Cardiac fibroblast (primary cell): Measurements from ENCODE around the gene PTPRD.

ENCODE experiments used
- DNase-seq, 2 donors: peaks; one replicate each; pipeline versions ENCODE4 v3.0.0 to v3.0.0-alpha.2; 2010; ENCODE audit warnings: low read depth in 2 of 2
- H3K4me3 ChIP-seq, 2 donors: replicated peaks in 1 of 2; 1 replicate in 1 of 2; 2 replicates in 1 of 2; pipeline ENCODE4 v1.5.1; 2011; ENCODE audit warnings: low read depth in 2 of 2, low read length in 2 of 2, mild to moderate bottlenecking in 2 of 2, moderate library complexity in 1 of 2
- TF ChIP-seq, protein P1 (sequence below): IDR thresholded peaks from one replicate; pipeline ENCODE4 v1.5.1; 2011; ENCODE audit warnings: low read depth, mild to moderate bottlenecking, low read length, inconsistent platforms

Gene PTPRD

DNA sequence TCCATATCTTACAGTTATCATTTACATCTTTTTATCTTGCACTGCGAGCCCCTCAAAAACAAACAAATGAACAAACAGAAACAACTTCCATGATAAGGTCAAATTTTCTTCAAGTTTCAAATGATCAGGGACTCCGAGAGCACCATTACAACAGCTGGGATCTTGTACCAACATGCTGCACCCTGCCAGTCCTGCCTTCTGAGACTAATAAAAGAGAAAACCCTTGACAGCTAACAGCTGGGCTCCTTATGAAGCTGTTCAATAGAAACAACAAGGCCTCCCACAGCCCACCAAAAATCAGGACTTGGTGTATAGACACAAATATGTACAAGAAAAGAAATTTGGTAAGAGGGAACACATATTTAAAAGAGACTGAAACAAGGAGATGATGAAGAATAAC, 1828.0 kb downstream of the PTPRD start:
- no peak overlapping the region for H3K4me3 ChIP-seq
- TF ChIP-seq, protein P1, sequence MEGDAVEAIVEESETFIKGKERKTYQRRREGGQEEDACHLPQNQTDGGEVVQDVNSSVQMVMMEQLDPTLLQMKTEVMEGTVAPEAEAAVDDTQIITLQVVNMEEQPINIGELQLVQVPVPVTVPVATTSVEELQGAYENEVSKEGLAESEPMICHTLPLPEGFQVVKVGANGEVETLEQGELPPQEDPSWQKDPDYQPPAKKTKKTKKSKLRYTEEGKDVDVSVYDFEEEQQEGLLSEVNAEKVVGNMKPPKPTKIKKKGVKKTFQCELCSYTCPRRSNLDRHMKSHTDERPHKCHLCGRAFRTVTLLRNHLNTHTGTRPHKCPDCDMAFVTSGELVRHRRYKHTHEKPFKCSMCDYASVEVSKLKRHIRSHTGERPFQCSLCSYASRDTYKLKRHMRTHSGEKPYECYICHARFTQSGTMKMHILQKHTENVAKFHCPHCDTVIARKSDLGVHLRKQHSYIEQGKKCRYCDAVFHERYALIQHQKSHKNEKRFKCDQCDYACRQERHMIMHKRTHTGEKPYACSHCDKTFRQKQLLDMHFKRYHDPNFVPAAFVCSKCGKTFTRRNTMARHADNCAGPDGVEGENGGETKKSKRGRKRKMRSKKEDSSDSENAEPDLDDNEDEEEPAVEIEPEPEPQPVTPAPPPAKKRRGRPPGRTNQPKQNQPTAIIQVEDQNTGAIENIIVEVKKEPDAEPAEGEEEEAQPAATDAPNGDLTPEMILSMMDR: no peak

DNA sequence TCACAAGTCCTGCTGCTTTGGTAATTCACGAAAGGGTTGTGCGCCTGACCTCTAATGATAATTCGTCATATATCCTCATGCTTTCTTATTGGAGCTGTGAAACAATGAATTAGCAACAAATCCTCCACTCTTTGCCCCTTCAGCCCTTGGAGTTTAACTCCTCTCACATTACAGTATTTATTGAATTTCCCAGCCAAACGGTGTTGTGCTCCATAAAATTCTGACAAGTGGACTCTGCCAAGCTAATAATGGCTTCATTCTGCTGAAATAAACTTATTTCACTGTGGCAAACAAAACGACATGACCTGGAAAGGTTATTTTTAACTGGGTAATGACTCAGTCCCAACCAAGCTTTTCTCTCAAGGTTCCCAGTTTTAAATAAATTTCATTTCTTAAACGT, 1828.9 kb downstream of the PTPRD start:
- H3K4me3 ChIP-seq: no peak overlapping the region
- TF ChIP-seq, protein P1: no peak
- DNase-seq: no peak

More for the DNA sequence above, 1828.0 kb downstream of the PTPRD start:
- DNase-seq: no peak

DNA sequence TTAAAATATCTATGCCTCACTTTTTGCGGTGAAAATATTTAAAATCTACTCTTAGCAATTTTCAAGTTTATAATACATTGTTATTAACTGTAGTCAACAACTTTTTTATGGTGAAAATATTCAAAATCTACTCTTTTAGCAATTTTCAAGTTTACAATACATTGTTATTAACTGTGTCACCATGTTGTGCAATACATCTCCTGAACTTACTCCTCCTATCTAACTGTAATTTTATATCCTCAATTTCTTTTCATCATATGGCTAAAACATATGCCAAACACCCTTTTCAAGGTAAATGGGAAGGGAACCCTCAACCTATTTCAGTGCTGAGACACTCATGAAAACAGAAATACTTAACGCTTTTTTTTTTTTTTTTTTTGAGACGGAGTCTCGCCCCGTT, 1830.6 kb downstream of the PTPRD start:
- no peak for DNase-seq
- TF ChIP-seq, protein P1: no peak
- no peak overlapping the region for H3K4me3 ChIP-seq

DNA sequence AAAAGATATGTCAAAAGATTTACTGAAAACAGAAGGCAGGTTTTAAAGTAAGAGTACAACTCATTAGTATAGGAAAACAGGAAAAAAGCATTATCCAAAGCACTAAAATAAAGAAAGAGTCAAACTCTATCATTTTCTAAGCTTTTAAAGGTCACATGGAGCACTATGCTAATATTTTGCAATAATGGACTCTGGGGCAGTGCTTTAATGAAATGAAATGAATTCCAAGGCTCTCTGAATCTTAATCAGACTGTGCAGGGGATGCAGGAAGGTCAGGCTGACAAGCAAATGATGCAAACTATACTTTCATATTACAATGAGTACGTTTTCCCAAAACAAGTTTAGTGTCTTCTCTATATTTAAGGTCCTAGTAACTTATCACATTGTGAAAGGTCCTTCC, 1831.3 kb downstream of the PTPRD start:
- no peak overlapping the region for H3K4me3 ChIP-seq
- TF ChIP-seq, protein P1: no peak
- no peak for DNase-seq

DNA sequence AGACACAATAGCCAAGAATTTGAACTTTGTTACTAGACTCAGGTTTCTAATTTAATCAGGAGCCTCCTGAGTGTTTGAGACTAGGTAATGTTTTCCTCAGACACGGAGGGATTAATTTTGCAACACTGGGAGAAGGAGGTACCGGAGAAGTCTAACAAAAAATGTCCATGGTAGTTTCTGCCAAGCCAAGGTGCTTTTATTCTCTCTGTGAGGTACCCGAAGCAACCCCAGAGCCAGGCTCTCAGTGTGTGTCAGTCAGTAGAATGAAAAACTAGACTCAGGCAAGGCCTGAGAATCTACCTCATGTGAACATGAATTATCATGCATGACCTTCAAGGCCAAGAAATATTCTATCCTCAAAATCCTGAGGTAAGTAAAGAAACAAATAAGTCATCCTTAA, 1832.4 kb downstream of the PTPRD start:
- H3K4me3 ChIP-seq: no peak overlapping the region
- DNase-seq: no peak
- TF ChIP-seq, protein P1: no peak

DNA sequence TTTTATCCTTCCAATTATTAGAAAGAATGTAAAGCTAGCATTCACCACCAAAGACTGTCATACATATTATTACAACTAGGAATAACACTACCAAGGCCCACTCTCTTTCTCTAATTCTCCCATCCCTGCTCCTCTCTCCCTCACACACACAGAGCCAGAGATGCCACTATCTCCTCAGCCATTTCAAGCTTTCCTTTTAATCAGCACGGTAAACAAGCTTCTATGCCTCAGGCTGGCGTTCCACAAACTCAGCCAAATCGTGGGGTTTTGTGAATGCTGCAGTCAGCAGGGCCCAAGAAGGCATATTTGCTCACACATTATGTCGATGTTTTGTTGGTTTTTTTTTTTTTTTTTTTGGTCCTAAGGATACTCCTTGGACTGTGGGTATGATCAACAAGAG, 1833.3 kb downstream of the PTPRD start:
- H3K4me3 ChIP-seq: no peak overlapping the region
- no peak for DNase-seq
- TF ChIP-seq, protein P1: no peak

DNA sequence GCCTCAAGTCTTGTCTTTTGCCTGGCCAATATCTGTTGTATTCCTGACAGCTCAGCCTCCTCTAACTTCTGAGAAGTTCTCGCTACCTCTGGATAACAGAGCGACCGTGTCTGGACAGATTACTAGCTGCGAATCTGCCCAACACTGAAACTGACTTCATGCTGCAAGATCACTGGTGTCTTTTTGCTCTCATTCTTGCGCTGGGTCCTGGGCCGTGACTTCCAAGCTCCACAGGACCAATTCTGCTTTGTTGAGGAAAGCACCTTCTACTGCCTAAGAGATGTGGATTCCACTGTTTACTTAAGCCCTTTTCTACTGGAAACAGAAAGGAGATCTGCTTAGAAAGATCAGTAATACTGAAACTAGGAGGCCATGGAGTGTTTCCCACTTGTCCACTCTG, 1834.4 kb downstream of the PTPRD start:
- TF ChIP-seq, protein P1: no peak
- no peak for DNase-seq
- no peak overlapping the region for H3K4me3 ChIP-seq
